HEK293T (cell line): ENCODE results near the gene PCDHA2.

Experiments used
- CTBP1 ChIP-seq: fragments of 450-650 bp; IDR thresholded peaks from 2 replicates; pipeline ENCODE4 v1.6.1; 2016; ENCODE audit warnings: borderline replicate concordance
- FOXA1 ChIP-seq: fragments of 450-650 bp; IDR thresholded peaks from 2 replicates; pipeline ENCODE4 v1.6.1; 2016; ENCODE audit warnings: mild to moderate bottlenecking
- FOXM1 ChIP-seq: fragments of 450-650 bp; IDR thresholded peaks from 2 replicates; pipeline ENCODE4 v1.6.1; 2017; ENCODE audit warnings: mild to moderate bottlenecking, borderline replicate concordance
- LEF1 ChIP-seq: fragments of 450-650 bp; IDR thresholded peaks from 2 replicates; pipeline ENCODE4 v1.6.1; 2017; ENCODE audit warnings: mild to moderate bottlenecking, borderline replicate concordance
- NFRKB ChIP-seq: fragments of 450-650 bp; IDR thresholded peaks from 2 replicates; pipeline ENCODE4 v1.6.1; 2016; ENCODE audit warnings: mild to moderate bottlenecking, moderate library complexity
- SP1 ChIP-seq: fragments of 450-650 bp; IDR thresholded peaks from 2 replicates; pipeline ENCODE4 v1.6.1; 2017
- SUZ12 ChIP-seq: fragments of 450-650 bp; IDR thresholded peaks from 2 replicates; pipeline ENCODE4 v1.6.1; 2016; ENCODE audit warnings: mild to moderate bottlenecking

DNA sequence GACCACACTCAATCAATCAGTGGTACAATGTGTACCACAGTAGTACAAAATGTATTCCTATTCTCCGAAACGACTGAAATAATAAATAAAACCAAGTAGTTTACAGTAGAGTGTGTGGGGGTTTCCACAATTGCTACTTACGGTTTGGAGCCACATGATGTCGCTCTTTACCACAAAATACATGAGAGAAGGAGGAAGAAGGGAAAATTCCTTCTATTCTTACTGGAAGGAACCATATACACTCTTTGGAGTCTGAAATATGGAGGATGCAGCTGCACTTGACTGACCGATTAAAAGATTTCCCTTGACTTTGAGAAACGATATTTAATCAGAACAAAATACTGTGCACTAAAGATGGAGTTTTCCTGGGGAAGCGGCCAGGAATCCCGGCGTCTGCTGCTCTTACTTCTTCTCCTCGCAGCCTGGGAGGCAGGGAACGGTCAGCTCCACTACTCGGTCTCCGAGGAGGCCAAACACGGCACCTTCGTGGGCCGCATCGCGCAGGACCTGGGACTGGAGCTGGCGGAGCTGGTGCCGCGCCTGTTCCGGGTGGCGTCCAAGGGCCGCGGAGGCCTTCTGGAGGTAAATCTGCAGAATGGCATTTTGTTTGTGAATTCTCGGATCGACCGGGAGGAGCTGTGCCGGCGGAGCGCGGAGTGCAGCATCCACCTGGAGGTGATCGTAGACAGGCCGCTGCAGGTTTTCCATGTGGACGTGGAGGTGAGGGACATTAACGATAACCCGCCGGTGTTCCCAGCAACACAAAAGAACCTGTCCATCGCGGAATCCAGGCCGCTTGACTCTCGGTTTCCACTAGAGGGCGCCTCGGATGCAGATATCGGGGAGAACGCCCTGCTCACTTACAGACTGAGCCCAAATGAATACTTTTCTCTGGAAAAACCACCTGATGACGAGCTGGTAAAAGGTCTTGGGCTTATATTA is 12.5 kb downstream of the PCDHA2 start, which contains the start of gene PCDHA4:
- no peak for TF ChIP-seq SP1
- TF ChIP-seq SUZ12 = no peak
- TF ChIP-seq NFRKB = no peak
- TF ChIP-seq FOXM1 = no peak
- TF ChIP-seq FOXA1 = no peak
- no peak for TF ChIP-seq CTBP1
- TF ChIP-seq LEF1 = no peak
